ENCODE measurements around the gene EIF4G3. TPM values are rescaled to one million over a fixed set of nuclear protein-coding genes. Genes with fewer than 3 reads are reported as not detected.
"Not testable (repeated sequence)": the region's sequence is repeated elsewhere in the genome, so short reads cannot be mapped to it uniquely, and the experiment has no call there.

EIF4G3 gene
- total RNA-seq, 1 experiment from 2014 or later: 66.8 TPM

- H3K36me3 ChIP-seq: no peaks in the 10 kb centered on the region; the same call in 1 of the 2 replicates
- DNase-seq: no peak
- H3K9me3 ChIP-seq (replicated peaks): no peaks in the 10 kb centered on the region
- H3K4me1 ChIP-seq: peaks cover 13% of the 10 kb centered on the region
- no peaks in the 10 kb centered on the region for H3K27me3 ChIP-seq
- H3K4me3 ChIP-seq: no peak overlapping the region
- no peak overlapping the region for H3K27ac ChIP-seq
Observed at GRCh38 chr1:21065851-21066250, 110.8 kb downstream of the EIF4G3 start.

- H3K27ac ChIP-seq: no peak overlapping the region
- peaks cover 15% of the 10 kb centered on the region for H3K4me1 ChIP-seq
- DNase-seq: no peak
- H3K9me3 ChIP-seq (replicated peaks): no peaks in the 10 kb centered on the region
- H3K27me3 ChIP-seq: no peaks in the 10 kb centered on the region
- H3K36me3 ChIP-seq: peaks cover 3% of the 10 kb centered on the region
- no peak overlapping the region for H3K4me3 ChIP-seq
Observed at GRCh38 chr1:21064057-21064456, 112.6 kb downstream of the EIF4G3 start.

GRCh38 chr1:21060523-21060922 is 116.2 kb downstream of the EIF4G3 start:
- DNase-seq: peak in 1 of 2 experiments; percentile 26
- Histone ChIP-seq H3K36me3 (peaks cover 4% of the 10 kb centered on the region), H3K4me3 (no peak overlapping the region), H3K9me3 (replicated peaks) (no peaks in the 10 kb centered on the region), H3K27ac (no peak overlapping the region), H3K27me3 (no peaks in the 10 kb centered on the region), H3K4me1 (peaks cover 17% of the 10 kb centered on the region)

- Histone ChIP-seq H3K4me1 (peaks cover 17% of the 10 kb centered on the region), H3K36me3 (peaks cover 4% of the 10 kb centered on the region), H3K27ac (peak overlapping the region; percentile 41), H3K4me3 (no peak overlapping the region), H3K27me3 (no peaks in the 10 kb centered on the region), H3K9me3 (replicated peaks) (no peaks in the 10 kb centered on the region)
- DNase-seq: no peak
Observed at GRCh38 chr1:21059021-21059420, 117.7 kb downstream of the EIF4G3 start.

GRCh38 chr1:21058035-21058793 is 118.5 kb downstream of the EIF4G3 start:
- Histone ChIP-seq H3K4me3 (no peak overlapping the region), H3K27ac (no peak overlapping the region), H3K9me3 (replicated peaks) (no peaks in the 10 kb centered on the region), H3K36me3 (peaks cover 4% of the 10 kb centered on the region), H3K27me3 (no peaks in the 10 kb centered on the region), H3K4me1 (peaks cover 17% of the 10 kb centered on the region)
- DNase-seq: no peak

- not testable (repeated sequence) for H3K4me3 ChIP-seq
Observed at GRCh38 chr1:21053189-21053928, 123.3 kb downstream of the EIF4G3 start.

GRCh38 chr1:21052034-21052433 is 124.7 kb downstream of the EIF4G3 start:
- no peak overlapping the region for H3K27ac ChIP-seq
- peaks cover 23% of the 10 kb centered on the region for H3K36me3 ChIP-seq
- no peaks in the 10 kb centered on the region for H3K27me3 ChIP-seq
- H3K9me3 ChIP-seq (replicated peaks): no peaks in the 10 kb centered on the region
- no peak for DNase-seq
- peaks cover 5% of the 10 kb centered on the region; the same call in 1 of the 2 replicates for H3K4me1 ChIP-seq
- no peak overlapping the region for H3K4me3 ChIP-seq

More at GRCh38 chr1:21053189-21053928, 123.3 kb downstream of the EIF4G3 start:
- not testable (repeated sequence) for H3K9me3 ChIP-seq (replicated peaks); H3K27me3 ChIP-seq; H3K27ac ChIP-seq; H3K4me1 ChIP-seq; DNase-seq
- H3K36me3 ChIP-seq: peaks cover 23% of the 10 kb centered on the region

GRCh38 chr1:21051177-21051825 is 125.4 kb downstream of the EIF4G3 start:
- Histone ChIP-seq H3K36me3 (peaks cover 26% of the 10 kb centered on the region), H3K27me3 (no peaks in the 10 kb centered on the region), H3K9me3 (replicated peaks) (no peaks in the 10 kb centered on the region), H3K4me1 (peaks cover 5% of the 10 kb centered on the region; the same call in 1 of the 2 replicates), H3K27ac (no peak overlapping the region), H3K4me3 (no peak overlapping the region)
- no peak for DNase-seq

GRCh38 chr1:21050031-21050430 is 126.7 kb downstream of the EIF4G3 start:
- Histone ChIP-seq H3K36me3 (peaks cover 26% of the 10 kb centered on the region), H3K27me3 (no peaks in the 10 kb centered on the region), H3K4me1 (no peaks in the 10 kb centered on the region), H3K27ac (no peak overlapping the region), H3K9me3 (replicated peaks) (no peaks in the 10 kb centered on the region), H3K4me3 (no peak overlapping the region)
- DNase-seq: no peak

GRCh38 chr1:21048462-21048861 is 128.2 kb downstream of the EIF4G3 start:
- no peak for DNase-seq
- Histone ChIP-seq H3K4me3 (no peak overlapping the region), H3K27me3 (no peaks in the 10 kb centered on the region), H3K27ac (no peak overlapping the region), H3K9me3 (replicated peaks) (no peaks in the 10 kb centered on the region), H3K4me1 (peaks cover under 1% of the 10 kb centered on the region; the same call in 1 of the 2 replicates), H3K36me3 (peaks cover 26% of the 10 kb centered on the region)

GRCh38 chr1:21046132-21046531 is 130.6 kb downstream of the EIF4G3 start:
- Histone ChIP-seq H3K27me3 (no peaks in the 10 kb centered on the region), H3K4me3 (no peak overlapping the region), H3K36me3 (peaks cover 26% of the 10 kb centered on the region), H3K27ac (no peak overlapping the region), H3K9me3 (replicated peaks) (no peaks in the 10 kb centered on the region), H3K4me1 (peaks cover 12% of the 10 kb centered on the region; the same call in 1 of the 2 replicates)
- no peak for DNase-seq

- H3K9me3 ChIP-seq (replicated peaks): no peaks in the 10 kb centered on the region
- no peak for DNase-seq
- no peaks in the 10 kb centered on the region for H3K27me3 ChIP-seq
- H3K36me3 ChIP-seq: peaks cover 21% of the 10 kb centered on the region
- H3K27ac ChIP-seq: no peak overlapping the region
- no peak overlapping the region for H3K4me3 ChIP-seq
- peaks cover 12% of the 10 kb centered on the region; the same call in 1 of the 2 replicates for H3K4me1 ChIP-seq
Observed at GRCh38 chr1:21045351-21045750, 131.3 kb downstream of the EIF4G3 start.

GRCh38 chr1:21042929-21043605 is 133.6 kb downstream of the EIF4G3 start:
- DNase-seq: no peak
- Histone ChIP-seq H3K36me3 (peaks cover 2% of the 10 kb centered on the region), H3K27ac (no peak overlapping the region), H3K9me3 (replicated peaks) (no peaks in the 10 kb centered on the region), H3K4me1 (peaks cover 12% of the 10 kb centered on the region; the same call in 1 of the 2 replicates), H3K27me3 (no peaks in the 10 kb centered on the region), H3K4me3 (no peak overlapping the region)

GRCh38 chr1:21041541-21041940 is 135.2 kb downstream of the EIF4G3 start:
- Histone ChIP-seq H3K27ac (no peak overlapping the region), H3K9me3 (replicated peaks) (no peaks in the 10 kb centered on the region), H3K4me3 (no peak overlapping the region), H3K4me1 (peaks cover 12% of the 10 kb centered on the region; the same call in 1 of the 2 replicates), H3K36me3 (peaks cover 2% of the 10 kb centered on the region; the same call in 1 of the 2 replicates), H3K27me3 (no peaks in the 10 kb centered on the region)
- DNase-seq: no peak

Measured in SJCRH30 (cell line).